ENCODE results near the gene TIMM10.

The TIMM10 gene

GRCh38 chr11:57502376-57502775 is 28.2 kb downstream of the TIMM10 start:
- DNase-seq: no peak

- no peak for DNase-seq
These were observed 28.6 kb downstream of the TIMM10 start for GRCh38 chr11:57501953-57502352.

- DNase-seq: no peak
These were observed 29.6 kb downstream of the TIMM10 start for GRCh38 chr11:57500926-57501325.

- DNase-seq: no peak
These were observed 30.0 kb downstream of the TIMM10 start for GRCh38 chr11:57500515-57500914.

GRCh38 chr11:57499983-57500461 is 30.5 kb downstream of the TIMM10 start:
- no peak for DNase-seq

GRCh38 chr11:57499413-57499982 is 31.1 kb downstream of the TIMM10 start:
- DNase-seq: peak; percentile 89 to 92 (median 90)

GRCh38 chr11:57498540-57498939 is 32.0 kb downstream of the TIMM10 start:
- no peak for DNase-seq

- DNase-seq: no peak
These were observed 33.0 kb downstream of the TIMM10 start for GRCh38 chr11:57497303-57498247.

GRCh38 chr11:57496109-57496820 is 34.3 kb downstream of the TIMM10 start:
- DNase-seq: no peak

- DNase-seq: peak in 2 of 3 donors; percentile 39 to 40
These were observed 36.7 kb downstream of the TIMM10 start for GRCh38 chr11:57493507-57494503.

- peak; percentile 66 to 84 (median 74) for DNase-seq
These were observed 39.0 kb downstream of the TIMM10 start for GRCh38 chr11:57491371-57492061.

GRCh38 chr11:57490456-57491248 is 39.9 kb downstream of the TIMM10 start:
- peak; percentile 59 to 72 (median 63) for DNase-seq

GRCh38 chr11:57487920-57488659 is 42.5 kb downstream of the TIMM10 start:
- DNase-seq: peak in 1 of 3 donors; percentile 19

GRCh38 chr11:57487021-57487778 is 43.4 kb downstream of the TIMM10 start:
- DNase-seq: no peak

- peak; percentile 86 to 95 (median 92) for DNase-seq
These were observed 45.1 kb downstream of the TIMM10 start for GRCh38 chr11:57485217-57485990.

- peak; percentile 59 to 67 (median 66) for DNase-seq
These were observed 46.3 kb downstream of the TIMM10 start for GRCh38 chr11:57484141-57484710.

- DNase-seq: no peak
These were observed 47.0 kb downstream of the TIMM10 start for GRCh38 chr11:57483562-57483918.

Data from suppressor macrophage treated with lipopolysaccharide for 1 hour (primary cell).